Measurements from ENCODE around the gene IL18BP.

GRCh38 chr11:72012897-72013721 lies 14.4 kb downstream of the IL18BP start:
- TF ChIP-seq CTCF (IDR thresholded peaks at IDR 0.05; ENCODE audit: low read depth, low read length) (no peak), EZH2phosphoT487 (IDR thresholded peaks at IDR 0.05; ENCODE audit: low read depth) (no peak)
